ENCODE measurements around the gene PRKCG.
"Not testable (repeated sequence)": the region's sequence is repeated elsewhere in the genome, so short reads cannot be mapped to it uniquely, and the experiment has no call there.

The PRKCG gene

DNA sequence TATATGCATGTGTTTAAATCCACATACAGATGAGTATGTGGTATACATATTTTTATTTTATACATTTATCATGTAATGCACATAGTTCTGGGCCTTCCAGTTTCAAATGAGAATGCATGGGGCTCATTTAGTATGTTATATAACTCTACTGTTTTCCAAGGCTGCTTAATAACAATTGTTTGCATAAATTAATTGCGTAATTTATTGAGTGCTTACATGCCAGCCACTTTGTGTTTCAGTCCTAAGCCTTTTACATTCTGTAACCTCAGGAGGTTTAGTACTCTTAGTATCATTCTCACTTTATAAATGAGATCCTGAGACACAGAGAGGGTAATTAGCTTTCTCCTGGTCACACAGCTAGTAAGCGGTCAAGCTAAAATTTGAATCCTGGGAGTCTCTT is 64.0 kb downstream of the PRKCG start:
- no peak for DNase-seq

DNA sequence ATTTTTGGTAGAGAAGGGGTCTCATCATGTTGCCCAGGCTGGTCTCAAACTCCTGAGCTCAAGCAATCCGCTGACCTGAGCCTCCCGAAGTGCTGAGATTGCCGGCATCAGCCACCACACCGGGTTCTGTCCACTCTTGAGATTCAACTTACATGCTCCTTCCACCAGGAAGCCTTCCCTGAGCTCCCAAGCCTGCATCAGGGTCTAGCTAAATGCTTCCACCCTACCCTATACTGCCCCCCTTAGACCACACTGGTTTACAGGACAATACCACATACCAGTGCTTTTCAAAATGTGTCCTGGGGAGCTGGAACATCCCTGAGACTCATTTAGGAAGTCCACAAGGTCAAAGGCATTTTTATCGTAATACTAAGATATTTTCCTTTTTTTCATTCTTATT is 65.6 kb downstream of the PRKCG start:
- no peak for DNase-seq

DNA sequence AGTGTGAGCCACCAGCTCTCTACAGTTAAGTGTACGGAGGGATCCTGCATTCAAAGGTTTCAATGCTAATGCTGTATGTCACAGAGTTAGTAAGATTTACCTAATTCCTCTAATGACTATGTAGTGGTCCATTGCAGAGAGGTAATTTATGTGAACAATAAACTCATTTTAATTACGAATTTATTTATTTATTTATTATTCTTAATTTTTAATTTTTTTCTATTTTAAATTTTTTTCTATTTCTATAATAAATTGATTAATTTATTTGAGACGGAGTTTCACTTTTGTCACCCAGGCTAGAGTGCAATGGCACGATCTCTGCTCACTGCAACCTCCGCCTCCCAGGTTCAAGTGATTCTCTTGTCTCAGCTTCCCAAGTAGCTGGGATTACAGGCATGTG is 66.6 kb downstream of the PRKCG start:
- not testable (repeated sequence) for DNase-seq

DNA sequence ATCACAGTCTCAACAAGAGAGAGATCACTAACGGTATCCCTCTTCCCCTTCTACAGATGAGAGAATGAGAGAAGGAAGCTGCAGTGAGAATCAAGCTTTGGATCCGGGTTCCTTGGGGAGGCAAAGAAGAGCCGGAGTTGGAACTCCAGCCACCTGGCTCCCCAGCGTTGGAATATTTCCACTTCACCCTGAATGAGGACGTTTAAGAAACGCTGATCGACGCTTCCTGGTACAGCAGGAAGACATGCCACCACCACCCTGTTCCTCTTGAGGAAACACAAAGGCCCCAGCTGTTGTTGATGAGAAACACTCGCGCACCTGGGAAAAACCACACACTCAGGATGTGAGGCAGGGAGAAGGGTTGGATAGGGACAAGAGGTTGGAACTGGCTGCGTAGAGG is 69.4 kb downstream of the PRKCG start:
- no peak for DNase-seq

DNA sequence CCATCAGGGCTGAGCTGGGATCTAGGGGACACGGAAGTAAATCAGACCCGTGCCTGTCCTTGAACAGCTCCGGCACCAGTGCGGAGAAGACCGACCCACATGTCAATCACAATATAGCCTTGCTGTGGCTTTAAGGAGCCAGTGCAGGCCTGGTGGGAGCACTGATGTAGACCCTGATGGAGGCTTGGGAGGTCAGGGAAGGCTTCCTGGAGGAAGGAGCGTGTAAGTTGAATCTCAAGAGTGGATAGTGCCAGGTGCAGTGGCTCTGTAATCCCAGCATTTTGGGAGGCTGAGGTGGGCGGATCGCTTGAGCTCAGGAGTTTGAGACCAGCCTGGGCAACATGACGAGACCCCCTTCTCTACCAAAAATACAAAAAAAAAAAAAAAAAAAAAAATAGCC is 70.0 kb downstream of the PRKCG start:
- no peak for DNase-seq

DNA sequence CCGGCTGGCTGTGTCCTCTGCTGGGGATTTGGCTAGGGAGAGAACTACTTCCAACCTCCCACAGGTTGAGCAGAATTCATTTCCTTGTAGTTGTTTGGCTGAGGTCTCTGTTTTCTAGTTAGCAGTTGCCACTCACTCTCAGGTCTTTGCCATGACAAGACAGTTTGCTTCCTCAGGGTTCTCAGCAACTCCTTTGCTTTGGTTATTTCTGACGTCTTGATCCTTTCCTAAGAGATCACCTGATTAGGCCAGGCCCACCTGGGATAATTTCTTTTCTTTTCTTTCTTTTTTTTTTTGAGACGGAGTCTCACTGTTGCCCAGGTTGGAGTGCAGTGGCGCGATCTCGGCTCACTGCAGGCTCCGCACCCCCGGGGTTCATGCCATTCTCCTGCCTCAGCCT is 71.4 kb downstream of the PRKCG start:
- DNase-seq, result no peak

Measured in NCI-H774 (cell line).